ENCODE measurements around the gene TTC31. TPM values are rescaled to one million over a fixed set of nuclear protein-coding genes. Genes with fewer than 3 reads are reported as not detected.
A peak's percentile ranks its signal among the peaks of the same experiment; 100 is the strongest.

TTC31 gene
- total and polyA plus RNA-seq, 2 donors (not counting 1 experiment from before 2014, with no cell fraction given), result 68.5 to 72.3 TPM

GRCh38 chr2:74503506-74504475 lies 20.9 kb downstream of the TTC31 start:
- H2AFZ ChIP-seq (ENCODE audit: insufficient read depth, low read depth, low read length, poor library complexity, severe bottlenecking), result peak overlapping the region; percentile 73
- no peak for ATAC-seq (ENCODE audit: low read depth)
- H3K27ac Mint-ChIP-seq, result peak overlapping the region; percentile 81
- no peak for DNase-seq
- peaks cover 8% of the 10 kb centered on the region for H3K79me2 ChIP-seq (ENCODE audit: control insufficient read depth, insufficient read depth, low read length)
- no peaks in the 10 kb centered on the region for H3K9me3 Mint-ChIP-seq (ENCODE audit: insufficient read depth)
- no peaks in the 10 kb centered on the region for H4K20me1 ChIP-seq (ENCODE audit: control insufficient read depth, insufficient read depth, low read length, poor library complexity, severe bottlenecking)
- peaks cover 54% of the 10 kb centered on the region for H3K27me3 Mint-ChIP-seq
- intact Hi-C loops (cut with micrococcal nuclease), result loop anchor here (1.0 kb wide), 1 partner anchor 84 kb away; no protein-coding TSS in a partner anchor
- TF ChIP-seq CTCF (IDR thresholded peaks at IDR 0.05) (no peak), EZH2 (IDR thresholded peaks at IDR 0.05; ENCODE audit: borderline replicate concordance, insufficient read depth, low read depth, low read length, poor library complexity, severe bottlenecking) (no peak)
- peak overlapping the region in 4 of 5 experiments; percentile 46 to 67 (median 54) for H3K4me3 ChIP-seq (ENCODE audit: control extremely low read depth in 1 of 5, extremely low read depth in 1 of 5, insufficient read depth in 1 of 5, low read depth in 2 of 5, low read length in 4 of 5)
- POLR2A ChIA-PET, result interaction anchor here (0.5 to 1.6 kb wide), 5 partner anchors 46 to 680 kb away, joined by 3 to 6 read pairs (median 3); partner anchors contain the start of gene WBP1
- H3K9me3 ChIP-seq (ENCODE audit: control extremely low read depth in 1 of 3, control insufficient read depth in 2 of 3, insufficient read depth in 1 of 3, low read length in 2 of 3), result peaks cover 0 to 23% (median 0%) of the 10 kb centered on the region in 3 donors
- CTCF ChIA-PET, result interaction anchor here (0.8 to 8.1 kb wide), 11 partner anchors 8 to 84 kb away, joined by 3 to 111 read pairs (median 4); partner anchors contain the start of genes AUP1, CCDC142, TLX2 and TTC31
- peak overlapping the region; percentile 67 for H3K9ac ChIP-seq (ENCODE audit: low read length)
- 62% methylated on average over 45 of the region's 45 CpGs for WGBS (ENCODE audit: insufficient coverage)
- H3K4me2 ChIP-seq (replicated peaks; ENCODE audit: low read depth, low read length, poor library complexity, severe bottlenecking), result peak overlapping the region; percentile 94
- no peak overlapping the region for H3K27ac ChIP-seq (ENCODE audit: low read length in 2 of 2)
- H3K36me3 ChIP-seq (replicated peaks in 1 of 2; ENCODE audit: control extremely low read depth in 1 of 2, control insufficient read depth in 1 of 2, extremely low read depth in 1 of 2, insufficient read depth in 2 of 2, low read length in 1 of 2), result peaks cover 0 to 10% of the 10 kb centered on the region in 2 experiments
- H3K4me1 ChIP-seq (ENCODE audit: control insufficient read depth in 2 of 2, insufficient read depth in 2 of 2, low read length in 2 of 2), result peaks cover 53 to 56% of the 10 kb centered on the region in 2 donors
- peaks cover 0 to 71% (median 29%) of the 10 kb centered on the region in 4 experiments for H3K27me3 ChIP-seq (replicated peaks in 1 of 4; ENCODE audit: control extremely low read depth in 1 of 4, control insufficient read depth in 3 of 4, insufficient read depth in 4 of 4, low read length in 3 of 4)
- peaks cover 74% of the 10 kb centered on the region for H3K4me1 Mint-ChIP-seq
- peak overlapping the region; percentile 86 for H3K4me3 Mint-ChIP-seq
